Activated B cell treated with CpG ODN at 0.5 μM for 24 hours (primary cell): ENCODE measurements around the gene CACNB4. TPM values are rescaled to one million over a fixed set of nuclear protein-coding genes. Genes with fewer than 3 reads are reported as not detected.
"Not testable (repeated sequence)": the region's sequence is repeated elsewhere in the genome, so short reads cannot be mapped to it uniquely, and the experiment has no call there.

Experiments
- ATAC-seq: fragments of 200-7000 bp; cut with Tn5 transposase; one replicate; pipeline ENCODE4 v1.10.0; 2021; ENCODE audit warnings: low read depth, mild to moderate bottlenecking, moderate library complexity
- CTCF ChIA-PET: fragments of 350-600 bp; sonication (Branson Sonifier 250); formaldehyde crosslinking; loops from one replicate; lab custom pipeline; 2021; ENCODE audit warnings: antibody characterized with exemption; lab: Charles Lee
- POLR2A ChIA-PET: fragments of 350-600 bp; sonication (Branson Sonifier 250); formaldehyde crosslinking; loops from one replicate; lab custom pipeline; 2021; ENCODE audit warnings: antibody characterized with exemption; lab: Charles Lee
- DNase-seq: peaks from one replicate; pipeline ENCODE4 v3.0.0; 2022
- H3K27ac Mint-ChIP-seq: one replicate; pipeline ENCODE4 v1.8.0; 2020; ENCODE audit warnings: mixed read lengths
- H3K27me3 Mint-ChIP-seq: one replicate; pipeline ENCODE4 v1.8.0; 2021; ENCODE audit warnings: mixed read lengths
- H3K36me3 Mint-ChIP-seq: one replicate; pipeline ENCODE4 v1.8.0; 2021; ENCODE audit warnings: low read depth, mixed read lengths
- H3K4me1 Mint-ChIP-seq: one replicate; pipeline ENCODE4 v1.8.0; 2021; ENCODE audit warnings: mixed read lengths
- H3K4me3 Mint-ChIP-seq: one replicate; pipeline ENCODE4 v1.8.0; 2020; ENCODE audit warnings: mild to moderate bottlenecking, mixed read lengths
- H3K9me3 Mint-ChIP-seq: one replicate; pipeline ENCODE4 v1.8.0; 2020; ENCODE audit warnings: mixed read lengths
- intact Hi-C: fragments of 100-400 bp; cut with micrococcal nuclease; formaldehyde crosslinking; loops from one replicate; pipeline ENCODE4 v1.15.1; 2024
- total RNA-seq: library from RNA; stranded (reverse); gene quantifications from 2 replicates; pipeline ENCODE4 v1.2.3, GENCODE V29; 2022
- TF ChIP-seq, protein P1 (sequence below): fragments of 200-600 bp; IDR thresholded peaks from one replicate; pipeline ENCODE4 v1.8.0; 2022; ENCODE audit warnings: antibody characterized with exemption, mild to moderate bottlenecking

Gene CACNB4
- total RNA-seq, 1 donor from 2014 or later, result 0.86 TPM

DNA sequence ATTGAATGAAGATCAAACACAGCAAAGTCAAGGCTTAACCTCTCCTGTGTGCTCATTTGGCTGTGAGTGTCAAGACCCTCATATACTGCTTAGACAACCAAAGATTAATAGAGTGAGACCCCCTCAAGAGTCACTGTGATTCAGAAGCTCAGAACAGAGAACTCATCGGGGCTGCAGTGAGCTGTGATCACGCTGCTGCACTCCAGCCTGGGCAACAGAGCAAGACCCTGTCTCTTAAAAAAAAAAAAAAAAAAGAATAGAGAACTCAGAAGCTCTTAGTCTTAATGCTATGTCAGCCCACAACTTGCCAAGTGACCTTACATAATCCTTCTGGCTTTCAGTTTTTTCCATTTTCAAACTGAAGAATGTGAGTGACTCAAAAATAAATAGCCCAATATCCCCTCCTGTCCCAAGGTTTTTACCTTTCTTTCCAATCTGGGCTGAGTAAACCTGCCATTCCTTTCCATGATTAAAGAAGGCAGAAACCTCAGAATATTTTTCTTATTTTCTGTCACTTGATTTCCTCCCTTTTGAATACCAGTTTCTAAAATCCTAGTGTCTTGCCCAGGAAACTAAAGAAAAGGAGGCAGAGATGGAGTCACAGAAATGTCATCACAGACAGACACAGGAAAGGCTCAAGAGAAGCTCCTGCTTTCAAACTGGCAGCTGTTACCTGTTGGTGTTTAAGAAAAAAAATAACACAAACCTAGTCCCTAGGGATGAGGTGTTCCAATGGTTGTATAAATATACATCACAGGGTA, 102.4 kb downstream of the CACNB4 start:
- Mint-ChIP-seq H3K4me1 (no peaks in the 10 kb centered on the region), H3K36me3 (no peaks in the 10 kb centered on the region), H3K9me3 (no peaks in the 10 kb centered on the region), H3K27me3 (peaks cover 5% of the 10 kb centered on the region), H3K27ac (no peak overlapping the region), H3K4me3 (no peak overlapping the region)
- TF ChIP-seq, protein P1, sequence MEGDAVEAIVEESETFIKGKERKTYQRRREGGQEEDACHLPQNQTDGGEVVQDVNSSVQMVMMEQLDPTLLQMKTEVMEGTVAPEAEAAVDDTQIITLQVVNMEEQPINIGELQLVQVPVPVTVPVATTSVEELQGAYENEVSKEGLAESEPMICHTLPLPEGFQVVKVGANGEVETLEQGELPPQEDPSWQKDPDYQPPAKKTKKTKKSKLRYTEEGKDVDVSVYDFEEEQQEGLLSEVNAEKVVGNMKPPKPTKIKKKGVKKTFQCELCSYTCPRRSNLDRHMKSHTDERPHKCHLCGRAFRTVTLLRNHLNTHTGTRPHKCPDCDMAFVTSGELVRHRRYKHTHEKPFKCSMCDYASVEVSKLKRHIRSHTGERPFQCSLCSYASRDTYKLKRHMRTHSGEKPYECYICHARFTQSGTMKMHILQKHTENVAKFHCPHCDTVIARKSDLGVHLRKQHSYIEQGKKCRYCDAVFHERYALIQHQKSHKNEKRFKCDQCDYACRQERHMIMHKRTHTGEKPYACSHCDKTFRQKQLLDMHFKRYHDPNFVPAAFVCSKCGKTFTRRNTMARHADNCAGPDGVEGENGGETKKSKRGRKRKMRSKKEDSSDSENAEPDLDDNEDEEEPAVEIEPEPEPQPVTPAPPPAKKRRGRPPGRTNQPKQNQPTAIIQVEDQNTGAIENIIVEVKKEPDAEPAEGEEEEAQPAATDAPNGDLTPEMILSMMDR, result no peak
- POLR2A ChIA-PET, result interaction anchor here (0.6 kb wide), 1 partner anchor 208 kb away, joined by 3 read pairs; no protein-coding TSS in a partner anchor
- intact Hi-C loops, result no loop called here
- CTCF ChIA-PET, result interaction anchor here (0.8 to 1.2 kb wide), 3 partner anchors 9 to 28 kb away, joined by 3 to 4 read pairs (median 3); no protein-coding TSS in a partner anchor
- DNase-seq (no peak), ATAC-seq (no peak)

DNA sequence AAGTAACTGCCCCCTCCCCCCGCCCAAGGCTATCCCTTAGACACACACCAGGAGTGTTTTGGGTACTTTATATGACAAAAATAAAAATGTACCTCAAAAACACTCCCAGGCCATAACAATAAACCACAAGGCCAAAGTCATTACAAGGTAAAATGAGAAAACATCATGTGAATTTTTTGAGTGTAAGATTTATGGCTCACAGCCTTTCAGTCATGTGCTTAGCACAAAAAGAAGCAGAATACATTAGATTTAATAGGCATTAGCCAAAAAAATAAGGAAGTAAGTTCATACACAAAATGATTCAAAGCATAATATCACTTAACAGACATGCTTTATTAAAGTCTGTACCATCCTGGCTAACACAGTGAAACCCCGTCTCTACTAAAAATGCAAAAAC, 103.7 kb downstream of the CACNB4 start:
- no peak for DNase-seq
- intact Hi-C loops, result no loop called here
- CTCF ChIA-PET, result no interaction called here
- Mint-ChIP-seq H3K27ac (no peak overlapping the region), H3K9me3 (no peaks in the 10 kb centered on the region), H3K4me1 (no peaks in the 10 kb centered on the region), H3K36me3 (no peaks in the 10 kb centered on the region), H3K27me3 (peaks cover 5% of the 10 kb centered on the region), H3K4me3 (no peak overlapping the region)
- no peak for ATAC-seq
- POLR2A ChIA-PET, result no interaction called here
- TF ChIP-seq, protein P1, result no peak

DNA sequence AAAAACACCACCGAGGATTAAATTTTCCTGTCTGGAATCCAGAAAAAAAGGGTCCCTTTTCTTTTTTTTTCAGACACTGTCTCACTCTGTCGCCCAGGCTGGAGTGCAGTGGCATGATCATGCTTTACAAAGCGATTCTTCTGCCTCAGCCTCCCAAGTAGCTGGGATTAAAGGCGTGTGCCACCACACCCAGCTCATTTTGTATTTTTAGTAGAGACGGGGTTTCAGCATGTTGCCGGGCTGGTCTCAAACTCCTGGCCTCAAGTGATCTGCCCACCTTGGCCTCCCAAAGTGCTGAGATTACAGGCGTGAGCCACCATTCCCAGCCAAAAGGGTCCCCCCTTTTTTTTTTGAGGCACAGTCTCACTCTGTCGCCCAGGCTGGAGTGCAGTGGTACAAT, 104.7 kb downstream of the CACNB4 start:
- H3K9me3 Mint-ChIP-seq, H3K36me3 Mint-ChIP-seq, H3K4me3 Mint-ChIP-seq, POLR2A ChIA-PET, CTCF ChIA-PET, H3K27me3 Mint-ChIP-seq, DNase-seq, H3K27ac Mint-ChIP-seq, intact Hi-C loops, ATAC-seq, H3K4me1 Mint-ChIP-seq: not testable (repeated sequence)

DNA sequence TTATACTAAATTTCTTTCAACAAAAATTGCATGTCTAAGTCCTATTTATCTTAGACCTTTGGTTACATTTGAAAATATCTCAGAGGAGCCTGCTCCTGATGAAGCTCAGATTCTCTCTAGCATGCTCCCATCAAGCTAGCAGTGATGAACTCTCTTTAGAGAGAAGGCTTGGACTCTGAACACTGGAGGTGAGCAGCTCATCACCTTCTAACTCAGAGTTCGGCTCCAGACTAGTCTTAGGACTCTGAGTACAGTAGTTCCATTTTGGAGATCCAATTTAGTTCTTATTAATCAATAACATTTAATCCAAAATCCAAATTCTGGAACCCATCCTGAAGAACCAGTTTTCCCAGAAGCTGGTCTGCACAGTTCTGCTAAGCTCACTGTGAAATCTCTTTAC, 107.8 kb downstream of the CACNB4 start:
- TF ChIP-seq, protein P1, result no peak
- DNase-seq, result no peak
- Mint-ChIP-seq H3K4me1 (no peaks in the 10 kb centered on the region), H3K4me3 (no peak overlapping the region), H3K36me3 (no peaks in the 10 kb centered on the region), H3K27ac (no peak overlapping the region), H3K27me3 (peaks cover 6% of the 10 kb centered on the region), H3K9me3 (no peaks in the 10 kb centered on the region)
- no peak for ATAC-seq
- intact Hi-C loops, result no loop called here
- POLR2A ChIA-PET, result no interaction called here
- CTCF ChIA-PET, result no interaction called here

DNA sequence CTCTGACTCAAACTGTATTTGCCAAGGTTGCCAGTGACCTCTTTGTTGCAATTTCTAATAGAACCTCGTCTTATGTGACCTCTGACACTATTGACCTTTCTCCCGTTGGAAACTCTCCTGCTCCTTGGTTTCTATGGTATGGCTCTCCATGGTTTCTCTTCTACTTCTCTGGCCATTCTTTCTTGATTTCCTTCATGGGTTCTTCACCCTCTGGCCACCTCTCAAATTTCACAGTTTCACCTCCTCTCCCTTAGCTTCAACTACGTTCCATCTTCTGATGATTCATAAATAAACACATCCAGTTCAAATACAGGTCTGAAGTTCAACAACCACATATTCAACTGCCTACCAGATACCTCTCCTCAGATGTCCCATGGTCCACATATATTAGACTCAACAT, 109.5 kb downstream of the CACNB4 start:
- TF ChIP-seq, protein P1, result no peak
- no peak overlapping the region for H3K4me3 Mint-ChIP-seq

More for the DNA sequence above, 109.5 kb downstream of the CACNB4 start:
- ATAC-seq, result no peak
- Mint-ChIP-seq H3K27me3 (peaks cover 6% of the 10 kb centered on the region), H3K4me1 (no peaks in the 10 kb centered on the region), H3K9me3 (no peaks in the 10 kb centered on the region), H3K27ac (no peak overlapping the region), H3K36me3 (no peaks in the 10 kb centered on the region)
- no peak for DNase-seq
- ChIA-PET CTCF (no interaction called here), POLR2A (no interaction called here)
- intact Hi-C loops, result no loop called here
